Smooth muscle cell (in vitro differentiated cells): ENCODE measurements around the gene HSPB8. TPM values are rescaled to one million over a fixed set of nuclear protein-coding genes. Genes with fewer than 3 reads are reported as not detected.

Source experiments
- DNase-seq: peaks from one replicate; lab custom pipeline; 2025; ENCODE audit not compliant: unreplicated experiment; lab: John Stamatoyannopoulos, UW
- H2AFZ ChIP-seq: fragments of 200-600 bp; sonication (generic); 2 replicates; pipeline ENCODE4 v1.6.0; 2016; ENCODE audit warnings: antibody characterized with exemption, low read depth, mild to moderate bottlenecking
- H3F3A ChIP-seq: fragments of 200-600 bp; sonication (generic); 2 replicates; pipeline ENCODE4 v1.6.0; 2017; ENCODE audit warnings: antibody characterized with exemption, low read depth
- H3K27ac ChIP-seq: fragments of 200-600 bp; sonication (generic); 2 replicates; pipeline ENCODE4 v1.5.1; 2016; ENCODE audit warnings: low read depth, mild to moderate bottlenecking
- H3K27me3 ChIP-seq: fragments of 200-600 bp; sonication (generic); 2 replicates; pipeline ENCODE4 v1.6.1; 2016; ENCODE audit warnings: low read depth, mild to moderate bottlenecking
- H3K36me3 ChIP-seq: fragments of 200-600 bp; sonication (generic); 2 replicates; pipeline ENCODE4 v1.5.1; 2016; ENCODE audit warnings: low read depth
- H3K4me1 ChIP-seq: fragments of 200-600 bp; sonication (generic); 2 replicates; pipeline ENCODE4 v1.5.1; 2016; ENCODE audit warnings: low read depth
- H3K4me2 ChIP-seq: fragments of 200-600 bp; sonication (generic); 2 replicates; pipeline ENCODE4 v1.6.0; 2016; ENCODE audit warnings: mild to moderate bottlenecking
- H3K4me3 ChIP-seq: fragments of 200-600 bp; sonication (generic); 2 replicates; pipeline ENCODE4 v1.5.1; 2016; ENCODE audit warnings: mild to moderate bottlenecking
- H3K79me2 ChIP-seq: fragments of 200-600 bp; sonication (generic); 2 replicates; pipeline ENCODE4 v1.6.0; 2016; ENCODE audit warnings: low read depth, mild to moderate bottlenecking
- H3K9ac ChIP-seq: fragments of 200-600 bp; sonication (generic); 2 replicates; pipeline ENCODE4 v1.6.0; 2016; ENCODE audit warnings: low read depth
- H3K9me3 ChIP-seq: fragments of 200-600 bp; sonication (generic); replicated peaks from 2 replicates; pipeline ENCODE4 v1.5.1; 2016; ENCODE audit warnings: low read depth
- H4K20me1 ChIP-seq: fragments of 200-600 bp; sonication (generic); 2 replicates; pipeline ENCODE4 v1.6.0; 2016; ENCODE audit warnings: low read depth
- CTCF ChIP-seq: fragments of 200-600 bp; sonication (generic); IDR thresholded peaks from 2 replicates; pipeline ENCODE4 v1.5.1; 2017; ENCODE audit warnings: borderline replicate concordance, mild to moderate bottlenecking, antibody characterized with exemption; ENCODE audit not compliant: insufficient read depth, poor library complexity, severe bottlenecking
- WGBS: methylation state at CpG from one replicate; pipeline ENCODE4 v1.1.7; 2016; ENCODE audit warnings: low lambda C conversion rate; 5-methylcytosine and 5-hydroxymethylcytosine counted together
- polyA plus RNA-seq: library from polyadenylated mRNA; unstranded; fragments of >200 nt; fragmentation: Nextera tagmentation; extraction: Ambion mirVana; gene quantifications from 2 replicates; pipeline ENCODE4 v1.2.1, GENCODE V29; 2016
- total RNA-seq: library from RNA; depleted of rRNA; stranded (reverse); fragments of >200 nt; gene quantifications from 2 replicates; pipeline ENCODE4 v1.2.3, GENCODE V29; 2014

Gene HSPB8
- total and polyA plus RNA-seq, 2 experiments from 2014 or later = 38.4 to 103 TPM

- no peak overlapping the region for H3K27ac ChIP-seq
- no peak for TF ChIP-seq CTCF
- no peak overlapping the region for H3K9ac ChIP-seq
- H3K79me2 ChIP-seq = no peaks in the 10 kb centered on the region
- no peak overlapping the region for H3K4me3 ChIP-seq
- 14% methylated on average over 2 of the region's 2 CpGs for WGBS
- H3K4me2 ChIP-seq = no peak overlapping the region
- H4K20me1 ChIP-seq = no peaks in the 10 kb centered on the region
- H3K36me3 ChIP-seq = no peaks in the 10 kb centered on the region
- H3F3A ChIP-seq = no peaks in the 10 kb centered on the region
- no peaks in the 10 kb centered on the region for H3K27me3 ChIP-seq
- H3K4me1 ChIP-seq = peaks cover 11% of the 10 kb centered on the region
- no peak overlapping the region for H2AFZ ChIP-seq
- DNase-seq = no peak
- no peaks in the 10 kb centered on the region for H3K9me3 ChIP-seq
Observed at GRCh38 chr12:119204131-119204530, 25.4 kb downstream of the HSPB8 start.

GRCh38 chr12:119204671-119205285, 26.0 kb downstream of the HSPB8 start:
- no peak overlapping the region for H3K4me3 ChIP-seq
- H3F3A ChIP-seq = no peaks in the 10 kb centered on the region
- H3K27ac ChIP-seq = no peak overlapping the region
- H3K27me3 ChIP-seq = no peaks in the 10 kb centered on the region
- no peaks in the 10 kb centered on the region for H4K20me1 ChIP-seq
- no peaks in the 10 kb centered on the region for H3K79me2 ChIP-seq
- no peak for TF ChIP-seq CTCF
- H3K4me2 ChIP-seq = no peak overlapping the region
- 79% methylated on average over 7 of the region's 7 CpGs for WGBS
- peaks cover 11% of the 10 kb centered on the region for H3K4me1 ChIP-seq
- DNase-seq = no peak
- H2AFZ ChIP-seq = no peak overlapping the region
- H3K9me3 ChIP-seq = no peaks in the 10 kb centered on the region
- H3K36me3 ChIP-seq = no peaks in the 10 kb centered on the region
- no peak overlapping the region for H3K9ac ChIP-seq

- Histone ChIP-seq H3K79me2 (no peaks in the 10 kb centered on the region), H3K27ac (no peak overlapping the region), H3K4me2 (no peak overlapping the region), H3K9ac (no peak overlapping the region), H4K20me1 (no peaks in the 10 kb centered on the region), H3F3A (no peaks in the 10 kb centered on the region), H3K36me3 (no peaks in the 10 kb centered on the region), H3K27me3 (no peaks in the 10 kb centered on the region), H3K4me1 (peaks cover 11% of the 10 kb centered on the region), H3K4me3 (no peak overlapping the region), H3K9me3 (no peaks in the 10 kb centered on the region), H2AFZ (no peak overlapping the region)
- no peak for DNase-seq
- TF ChIP-seq CTCF = no peak
- WGBS = 72% methylated on average over 8 of the region's 8 CpGs
Observed at GRCh38 chr12:119206348-119207062, 27.8 kb downstream of the HSPB8 start.

GRCh38 chr12:119207063-119207560, 28.4 kb downstream of the HSPB8 start:
- Histone ChIP-seq H3K9me3 (no peaks in the 10 kb centered on the region), H3K27me3 (no peaks in the 10 kb centered on the region), H3K9ac (no peak overlapping the region), H3K4me2 (no peak overlapping the region), H4K20me1 (no peaks in the 10 kb centered on the region), H3K27ac (no peak overlapping the region), H3K36me3 (no peaks in the 10 kb centered on the region), H2AFZ (no peak overlapping the region), H3F3A (no peaks in the 10 kb centered on the region), H3K79me2 (no peaks in the 10 kb centered on the region), H3K4me3 (no peak overlapping the region), H3K4me1 (peaks cover 11% of the 10 kb centered on the region)
- WGBS = 81% methylated on average over 2 of the region's 2 CpGs
- DNase-seq = no peak
- no peak for TF ChIP-seq CTCF
